CD8-positive, alpha-beta memory T cell (primary cell): Measurements from ENCODE around the gene PHF21A. TPM values are rescaled to one million over a fixed set of nuclear protein-coding genes. Genes with fewer than 3 reads are reported as not detected.
A peak's percentile ranks its signal among the peaks of the same experiment; 100 is the strongest.

Experiments
- CTCF ChIA-PET: fragments of 350-600 bp; sonication (Branson Sonifier 250); formaldehyde crosslinking; loops from one replicate; lab custom pipeline; 2021; ENCODE audit warnings: antibody characterized with exemption; lab: Charles Lee
- POLR2A ChIA-PET: fragments of 350-600 bp; sonication (Branson Sonifier 250); formaldehyde crosslinking; loops from one replicate; lab custom pipeline; 2021; ENCODE audit warnings: antibody characterized with exemption; lab: Charles Lee
- DNase-seq, 5 donors: peaks; one replicate each; pipeline versions ENCODE4 v3.0.0 to v3.0.0-alpha.2; 2020 to 2022; ENCODE audit warnings: mixed read lengths in 1 of 5
- H3K27ac ChIP-seq: one replicate; pipeline ENCODE4 v1.7.0; 2013; ENCODE audit warnings: low read depth, mild to moderate bottlenecking, low read length, moderate library complexity
- H3K27me3 ChIP-seq: 2 replicates; pipeline ENCODE4 v1.7.0; 2013; ENCODE audit warnings: low read length, mild to moderate bottlenecking; ENCODE audit not compliant: insufficient read depth, poor library complexity, severe bottlenecking
- H3K36me3 ChIP-seq: 2 replicates; pipeline ENCODE4 v1.7.0; 2013; ENCODE audit warnings: mild to moderate bottlenecking, low read length, moderate library complexity; ENCODE audit not compliant: insufficient read depth
- H3K4me1 ChIP-seq: 2 replicates; pipeline ENCODE4 v1.7.0; 2013; ENCODE audit warnings: mild to moderate bottlenecking, low read length, moderate library complexity; ENCODE audit not compliant: insufficient read depth
- H3K4me3 ChIP-seq: 2 replicates; pipeline ENCODE4 v1.7.0; 2013; ENCODE audit warnings: mild to moderate bottlenecking, low read length
- H3K9me3 ChIP-seq: 2 replicates; pipeline ENCODE4 v1.7.0; 2013; ENCODE audit warnings: mild to moderate bottlenecking, low read length
- H3K27ac Mint-ChIP-seq, 8 donors: one replicate each; pipeline ENCODE4 v1.8.0; 2020 to 2021; ENCODE audit warnings: mixed read lengths in 8 of 8, mild to moderate bottlenecking in 6 of 8, inconsistent platforms in 3 of 8, moderate library complexity in 3 of 8
- H3K27me3 Mint-ChIP-seq, 2 donors: one replicate each; pipeline ENCODE4 v1.8.0; 2020 to 2021; ENCODE audit warnings: mixed read lengths in 2 of 2, mild to moderate bottlenecking in 1 of 2, moderate library complexity in 1 of 2
- H3K36me3 Mint-ChIP-seq, 3 donors: one replicate each; pipeline ENCODE4 v1.8.0; 2020 to 2021; ENCODE audit warnings: mixed read lengths in 3 of 3, inconsistent platforms in 1 of 3, mild to moderate bottlenecking in 1 of 3
- H3K4me1 Mint-ChIP-seq, 3 donors: one replicate each; pipeline ENCODE4 v1.8.0; 2020 to 2021; ENCODE audit warnings: mixed read lengths in 3 of 3, inconsistent platforms in 1 of 3, mild to moderate bottlenecking in 1 of 3
- H3K4me3 Mint-ChIP-seq, 7 donors: one replicate each; pipeline ENCODE4 v1.8.0; 2020 to 2021; ENCODE audit warnings: mixed read lengths in 7 of 7, mild to moderate bottlenecking in 6 of 7, moderate library complexity in 4 of 7, inconsistent platforms in 2 of 7
- H3K9me3 Mint-ChIP-seq, 5 donors: one replicate each; pipeline ENCODE4 v1.8.0; 2020 to 2022; ENCODE audit warnings: mixed read lengths in 5 of 5, mild to moderate bottlenecking in 3 of 5, moderate library complexity in 2 of 5, inconsistent platforms in 1 of 5
- polyA plus RNA-seq: library from polyadenylated mRNA; unstranded; fragments of 300-500 nt; fragmentation: Illumina TruSeq; gene quantifications from one replicate; pipeline ENCODE4 v1.2.3, GENCODE V29; 2021
- total RNA-seq, 2 experiments: library from RNA; stranded (reverse); gene quantifications; one replicate each; pipeline ENCODE4 v1.2.3, GENCODE V29; 2021

PHF21A gene
- total and polyA plus RNA-seq, 3 experiments from 2014 or later = 14.1 to 33.5 (median 30.5) TPM

- H3K27me3 Mint-ChIP-seq = peaks cover 19 to 52% of the 10 kb centered on the region in 2 donors
- no peak for DNase-seq
- Histone ChIP-seq H3K27ac (no peak overlapping the region), H3K9me3 (no peaks in the 10 kb centered on the region), H3K36me3 (no peaks in the 10 kb centered on the region), H3K4me3 (no peak overlapping the region), H3K4me1 (peaks cover 9% of the 10 kb centered on the region), H3K27me3 (peaks cover 21% of the 10 kb centered on the region)
- CTCF ChIA-PET = interaction anchor here (1.2 to 1.5 kb wide), 2 partner anchors 10 to 22 kb away, joined by 3 to 4 read pairs; no protein-coding TSS in a partner anchor
- POLR2A ChIA-PET = interaction anchor here (0.6 kb wide), 1 partner anchor 112 kb away, joined by 3 read pairs; no protein-coding TSS in a partner anchor
- peak overlapping the region in 1 of 8 donors; percentile 8 for H3K27ac Mint-ChIP-seq
- peaks cover 0 to 9% (median 0%) of the 10 kb centered on the region in 3 donors for H3K4me1 Mint-ChIP-seq
- peaks cover 0 to 5% (median 2%) of the 10 kb centered on the region in 3 donors for H3K36me3 Mint-ChIP-seq
- H3K9me3 Mint-ChIP-seq = no peaks in the 10 kb centered on the region
- H3K4me3 Mint-ChIP-seq = no peak overlapping the region
Observed at GRCh38 chr11:45894555-45895247, 226.6 kb downstream of the PHF21A start.

- Mint-ChIP-seq H3K27ac (no peak overlapping the region), H3K4me3 (no peak overlapping the region), H3K9me3 (no peaks in the 10 kb centered on the region), H3K27me3 (peaks cover 16 to 38% of the 10 kb centered on the region in 2 donors), H3K36me3 (peaks cover 0 to 5% (median 2%) of the 10 kb centered on the region in 3 donors), H3K4me1 (no peaks in the 10 kb centered on the region)
- H3K4me3 ChIP-seq = no peak overlapping the region
- H3K27me3 ChIP-seq = peaks cover 5% of the 10 kb centered on the region
- no peaks in the 10 kb centered on the region for H3K9me3 ChIP-seq
- no peak overlapping the region for H3K27ac ChIP-seq
- no peaks in the 10 kb centered on the region for H3K36me3 ChIP-seq
- no peaks in the 10 kb centered on the region for H3K4me1 ChIP-seq
- ChIA-PET CTCF (no interaction called here), POLR2A (no interaction called here)
- no peak for DNase-seq
Observed at GRCh38 chr11:45892856-45893255, 228.4 kb downstream of the PHF21A start.

DNA sequence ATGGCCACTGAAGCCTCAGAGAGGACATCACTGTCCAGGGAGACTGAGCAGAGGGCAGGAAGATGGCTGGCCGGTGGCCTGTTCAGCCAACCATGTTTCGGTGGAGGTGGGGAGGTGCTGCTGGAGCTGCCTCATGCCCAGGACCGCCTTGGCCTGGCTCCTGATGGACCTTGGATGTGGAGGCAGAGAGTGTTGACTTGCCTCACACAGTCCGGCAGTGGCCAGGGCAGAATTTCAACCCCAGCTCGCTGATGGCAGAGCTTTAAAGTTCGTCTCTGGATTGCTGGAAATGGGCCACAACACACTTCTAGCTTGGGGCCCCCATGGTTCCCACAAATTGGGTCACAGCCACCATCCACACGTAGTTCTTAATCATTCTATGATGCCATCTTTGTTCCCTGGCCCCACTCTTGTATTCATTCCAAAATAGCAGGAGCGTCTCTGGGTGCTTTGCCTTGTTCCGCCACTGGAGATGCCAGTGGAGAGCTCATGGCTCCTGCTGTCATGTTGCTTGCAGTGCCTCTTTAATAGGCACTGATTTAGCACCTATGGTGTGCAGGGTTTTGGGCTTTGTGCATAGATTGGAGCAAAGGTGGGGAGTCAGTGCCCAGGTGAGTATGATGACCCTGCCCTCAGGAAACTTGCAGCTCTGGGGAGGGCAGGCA, 230.2 kb downstream of the PHF21A start:
- POLR2A ChIA-PET = no interaction called here
- H3K9me3 ChIP-seq = no peaks in the 10 kb centered on the region
- H3K4me1 Mint-ChIP-seq = no peaks in the 10 kb centered on the region
- DNase-seq = no peak
- peaks cover 0 to 5% (median 2%) of the 10 kb centered on the region in 3 donors for H3K36me3 Mint-ChIP-seq
- H3K27me3 Mint-ChIP-seq = peaks cover 16 to 31% of the 10 kb centered on the region in 2 donors
- CTCF ChIA-PET = no interaction called here
- H3K27ac Mint-ChIP-seq = no peak overlapping the region
- H3K27me3 ChIP-seq = peaks cover 2% of the 10 kb centered on the region
- H3K27ac ChIP-seq = no peak overlapping the region
- no peaks in the 10 kb centered on the region for H3K9me3 Mint-ChIP-seq
- H3K36me3 ChIP-seq = no peaks in the 10 kb centered on the region
- H3K4me3 Mint-ChIP-seq = no peak overlapping the region
- no peaks in the 10 kb centered on the region for H3K4me1 ChIP-seq
- no peak overlapping the region for H3K4me3 ChIP-seq

DNA sequence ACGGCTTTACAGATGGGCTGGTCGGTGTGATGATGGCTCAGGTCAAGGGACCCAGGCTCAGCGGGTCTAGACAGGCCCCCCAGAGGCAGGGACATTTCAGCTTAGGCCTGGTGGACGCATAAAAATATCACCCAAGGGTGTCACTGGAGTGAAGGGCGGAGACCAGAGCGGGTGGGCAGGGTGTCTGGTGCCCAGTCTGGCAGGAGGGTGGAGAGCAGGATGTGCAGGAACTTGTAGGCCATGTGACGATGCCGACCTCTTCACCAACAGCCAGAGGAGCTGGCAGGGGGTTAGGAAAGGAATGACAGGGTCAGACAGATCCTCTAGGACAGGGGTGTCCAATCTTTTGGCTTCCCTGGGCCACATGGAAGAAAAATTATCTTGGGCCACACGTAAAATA, 231.3 kb downstream of the PHF21A start:
- H3K4me1 Mint-ChIP-seq = peaks cover 3 to 4% (median 4%) of the 10 kb centered on the region in 3 donors
- no peak overlapping the region for H3K4me3 ChIP-seq
- H3K36me3 ChIP-seq = no peaks in the 10 kb centered on the region
- H3K36me3 Mint-ChIP-seq = peaks cover 0 to 4% (median 2%) of the 10 kb centered on the region in 3 donors
- ChIA-PET POLR2A (no interaction called here), CTCF (no interaction called here)
- peaks cover 14 to 23% of the 10 kb centered on the region in 2 donors for H3K27me3 Mint-ChIP-seq
- no peak overlapping the region for H3K27ac ChIP-seq
- H3K27me3 ChIP-seq = no peaks in the 10 kb centered on the region
- H3K4me3 Mint-ChIP-seq = no peak overlapping the region
- no peaks in the 10 kb centered on the region for H3K9me3 Mint-ChIP-seq
- no peak for DNase-seq
- H3K27ac Mint-ChIP-seq = no peak overlapping the region
- no peaks in the 10 kb centered on the region for H3K9me3 ChIP-seq
- H3K4me1 ChIP-seq = peaks cover 3% of the 10 kb centered on the region

DNA sequence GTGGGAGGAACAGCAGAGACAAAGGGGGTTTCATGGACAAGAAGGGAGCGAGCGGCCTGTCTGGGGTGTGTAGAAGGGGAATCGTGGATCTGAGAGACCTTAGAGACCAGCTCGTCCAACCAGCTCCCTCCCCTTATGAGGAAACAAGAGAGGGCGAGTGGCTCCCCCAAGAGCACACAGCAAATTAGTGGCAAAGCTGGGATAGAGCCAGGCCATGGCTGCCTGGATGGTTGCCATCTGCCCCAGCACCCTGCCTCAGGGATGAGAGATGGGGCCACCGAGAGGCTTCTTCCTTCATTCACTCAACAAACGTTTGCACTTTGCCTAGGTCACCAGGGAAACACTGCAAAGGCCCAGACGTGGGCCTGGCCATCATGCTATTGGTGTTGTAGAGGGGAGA, 231.7 kb downstream of the PHF21A start:
- no peaks in the 10 kb centered on the region for H3K9me3 Mint-ChIP-seq
- no peak overlapping the region for H3K4me3 ChIP-seq
- H3K36me3 Mint-ChIP-seq = peaks cover 0 to 2% (median 0%) of the 10 kb centered on the region in 3 donors
- no peak overlapping the region for H3K4me3 Mint-ChIP-seq
- H3K27me3 ChIP-seq = no peaks in the 10 kb centered on the region
- peaks cover 8% of the 10 kb centered on the region in 3 donors for H3K4me1 Mint-ChIP-seq
- CTCF ChIA-PET = no interaction called here
- no peaks in the 10 kb centered on the region for H3K9me3 ChIP-seq
- POLR2A ChIA-PET = no interaction called here
- no peak for DNase-seq
- peaks cover 6% of the 10 kb centered on the region for H3K4me1 ChIP-seq
- H3K27me3 Mint-ChIP-seq = peaks cover 16 to 19% of the 10 kb centered on the region in 2 donors
- H3K27ac ChIP-seq = no peak overlapping the region
- H3K27ac Mint-ChIP-seq = no peak overlapping the region
- no peaks in the 10 kb centered on the region for H3K36me3 ChIP-seq

DNA sequence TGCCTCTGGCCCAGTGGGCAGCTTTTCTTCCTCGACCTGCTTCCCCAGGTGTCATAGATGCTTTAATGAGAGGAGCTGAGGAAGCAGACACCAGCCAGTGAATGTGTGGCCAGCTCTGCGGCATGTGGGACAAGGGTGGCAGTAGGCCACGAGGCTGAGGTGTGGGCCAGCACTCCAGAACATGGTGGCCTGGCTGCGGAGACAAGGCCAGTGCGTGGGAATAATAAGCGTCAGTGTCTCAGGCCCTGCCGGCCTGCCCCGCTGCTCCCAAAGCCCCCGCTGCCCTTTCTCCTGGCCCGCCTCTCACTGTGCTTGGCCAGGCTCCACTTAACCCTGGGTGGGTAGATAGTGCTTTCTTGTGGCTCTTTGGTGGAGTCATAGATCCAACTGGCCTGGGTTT, 233.7 kb downstream of the PHF21A start:
- Mint-ChIP-seq H3K4me1 (peaks cover 10 to 11% (median 10%) of the 10 kb centered on the region in 3 donors), H3K9me3 (no peaks in the 10 kb centered on the region), H3K27ac (no peak overlapping the region), H3K4me3 (peak overlapping the region in 4 of 7 donors; percentile 32 to 49 (median 36)), H3K27me3 (peaks cover 7 to 10% of the 10 kb centered on the region in 2 donors), H3K36me3 (peaks cover 0 to 2% (median 0%) of the 10 kb centered on the region in 3 donors)
- Histone ChIP-seq H3K4me1 (peaks cover 6% of the 10 kb centered on the region), H3K27me3 (no peaks in the 10 kb centered on the region), H3K9me3 (no peaks in the 10 kb centered on the region), H3K36me3 (no peaks in the 10 kb centered on the region), H3K4me3 (no peak overlapping the region), H3K27ac (no peak overlapping the region)
- DNase-seq = no peak
- ChIA-PET POLR2A (no interaction called here), CTCF (interaction anchor here (1.0 kb wide), 1 partner anchor 18 kb away, joined by 3 read pairs; no protein-coding TSS in a partner anchor)

DNA sequence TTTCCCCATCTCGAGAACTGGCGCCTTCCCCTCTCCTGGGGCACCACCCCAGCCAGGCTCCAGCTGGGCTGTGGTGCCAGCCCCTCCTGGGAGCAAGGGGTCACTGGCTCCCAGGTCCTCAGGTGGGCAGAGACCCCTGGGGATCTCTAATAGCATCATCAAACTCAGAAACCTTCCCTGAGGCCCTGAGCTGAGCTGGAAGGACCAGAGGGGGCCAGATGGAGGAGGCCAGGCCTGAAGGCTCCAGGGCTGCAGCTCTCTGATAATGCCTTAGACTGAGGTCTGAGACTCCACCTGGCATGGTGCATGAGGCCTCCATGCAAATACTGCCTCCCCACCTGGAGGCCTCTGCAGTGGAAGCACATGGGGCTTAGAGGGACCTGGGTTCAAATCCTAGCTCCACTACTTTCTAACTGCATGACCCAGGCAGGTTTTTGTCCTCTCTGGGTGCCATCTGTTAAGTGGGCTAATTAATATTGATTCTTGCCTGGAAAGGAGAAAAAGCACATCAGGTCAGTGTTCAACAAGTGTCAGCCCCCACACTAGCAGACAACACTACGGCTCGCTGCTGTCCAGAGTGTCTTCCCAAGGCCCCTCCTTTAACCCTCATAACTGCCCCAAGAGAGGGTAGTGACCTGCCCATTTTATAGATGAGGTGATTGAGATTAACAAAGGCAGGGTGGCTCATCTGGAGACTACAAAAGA, 234.3 kb downstream of the PHF21A start:
- H3K36me3 ChIP-seq = no peaks in the 10 kb centered on the region

More for the DNA sequence above, 234.3 kb downstream of the PHF21A start:
- no peak for DNase-seq
- H3K4me3 ChIP-seq = no peak overlapping the region
- H3K27ac Mint-ChIP-seq = no peak overlapping the region
- no peak overlapping the region for H3K27ac ChIP-seq
- ChIA-PET CTCF (interaction anchor here (1.0 kb wide), 1 partner anchor 17 kb away, joined by 3 read pairs; no protein-coding TSS in a partner anchor), POLR2A (no interaction called here)
- H3K9me3 Mint-ChIP-seq = no peaks in the 10 kb centered on the region
- H3K4me1 Mint-ChIP-seq = peaks cover 10 to 11% (median 10%) of the 10 kb centered on the region in 3 donors
- H3K9me3 ChIP-seq = no peaks in the 10 kb centered on the region
- H3K4me3 Mint-ChIP-seq = peak overlapping the region; percentile 23 to 54 (median 34)
- H3K36me3 Mint-ChIP-seq = peaks cover 0 to 6% (median 5%) of the 10 kb centered on the region in 3 donors
- H3K4me1 ChIP-seq = peaks cover 6% of the 10 kb centered on the region
- peaks cover 5 to 7% of the 10 kb centered on the region in 2 donors for H3K27me3 Mint-ChIP-seq
- H3K27me3 ChIP-seq = no peaks in the 10 kb centered on the region
